GM18867 (cell line): ENCODE data around the gene SLC1A2.

Source experiments
- ATAC-seq: cut with Tn5 transposase; IDR thresholded peaks from one replicate; pipeline ENCODE4 v1.9.1; 2021; ENCODE audit warnings: mild to moderate bottlenecking, moderate library complexity; ENCODE audit not compliant: unreplicated experiment

Gene SLC1A2

GRCh38 chr11:35247863-35248262 lies 171.5 kb downstream of the SLC1A2 start:
- no peak for ATAC-seq

- no peak for ATAC-seq
Observed at GRCh38 chr11:35247428-35247827, 171.9 kb downstream of the SLC1A2 start.

GRCh38 chr11:35246745-35247144 lies 172.6 kb downstream of the SLC1A2 start:
- no peak for ATAC-seq

GRCh38 chr11:35245786-35246185 lies 173.6 kb downstream of the SLC1A2 start:
- no peak for ATAC-seq

DNA sequence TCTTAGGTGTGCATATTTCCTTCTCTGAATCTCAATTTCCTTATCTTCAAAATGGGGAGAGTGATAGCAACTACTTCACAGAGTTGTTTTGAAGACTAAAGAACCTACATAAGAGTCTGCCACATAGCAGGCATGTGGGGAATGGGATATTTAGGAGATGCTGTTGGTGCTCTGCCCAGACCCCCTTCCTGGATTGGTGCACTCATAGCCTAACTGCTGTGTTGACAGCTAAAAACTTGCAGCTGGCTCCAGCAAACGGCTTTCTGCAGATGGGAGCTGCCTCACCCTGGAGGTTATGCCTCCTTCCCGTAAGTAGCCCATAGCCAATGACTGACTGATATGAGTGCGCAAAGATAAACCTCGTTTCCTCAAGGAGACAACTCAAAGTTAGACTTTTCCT lies 174.3 kb downstream of the SLC1A2 start:
- no peak for ATAC-seq

DNA sequence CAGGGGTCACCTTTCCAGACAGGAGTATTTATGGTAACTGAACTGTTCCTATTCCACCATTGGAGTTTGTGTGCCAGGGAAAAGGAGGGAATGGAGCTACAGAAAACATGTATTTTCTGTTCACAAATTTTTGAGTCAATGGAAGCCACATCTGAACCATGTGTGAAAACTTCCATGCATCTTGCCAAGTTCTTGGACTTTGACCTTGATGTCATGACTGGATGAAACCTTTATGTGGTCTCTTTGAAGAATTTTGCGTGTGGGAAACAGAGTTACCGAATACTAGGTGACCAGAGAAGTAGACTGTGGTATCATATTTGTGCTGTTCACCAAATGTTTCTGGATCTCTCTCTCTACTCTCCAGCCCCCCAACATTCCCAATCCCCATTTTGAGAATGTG lies 175.6 kb downstream of the SLC1A2 start:
- ATAC-seq = no peak

DNA sequence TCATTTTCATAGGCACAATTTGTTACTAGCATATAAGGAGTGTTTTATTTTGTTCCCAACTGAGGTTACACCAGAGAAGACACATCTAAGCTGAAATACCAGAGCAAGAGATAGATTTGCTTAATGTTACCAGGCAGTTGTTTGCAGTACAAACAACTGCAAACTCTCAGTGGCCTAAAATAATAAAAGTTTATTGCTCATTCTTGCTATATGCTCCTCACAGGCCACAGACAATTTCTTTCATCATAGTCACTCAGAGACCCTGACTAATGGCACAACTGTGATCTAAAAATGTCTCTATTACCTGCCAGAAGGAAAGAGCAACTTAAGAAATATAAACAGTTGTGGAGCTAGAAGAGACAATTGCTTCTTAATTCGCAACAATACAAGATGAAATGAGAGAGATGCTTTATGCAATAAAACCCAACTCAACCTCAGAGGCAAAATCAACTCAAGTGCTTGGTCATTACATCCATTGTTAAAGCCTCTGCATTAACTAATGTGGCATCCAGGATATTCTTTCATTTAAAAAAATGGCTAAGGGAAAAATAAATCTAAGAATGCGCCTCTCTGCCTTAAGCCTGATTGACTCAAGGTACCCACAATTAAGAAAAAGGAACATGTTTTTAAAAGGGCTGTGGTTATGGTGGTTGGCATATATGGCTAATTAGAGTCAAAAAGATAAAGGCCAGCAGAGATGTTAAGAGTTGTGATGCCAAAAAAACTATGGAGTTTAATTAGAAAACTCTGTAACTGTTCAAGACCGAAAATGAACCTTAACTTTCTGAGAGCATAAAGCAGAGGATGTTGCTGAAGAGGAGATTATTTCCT lies 176.7 kb downstream of the SLC1A2 start:
- ATAC-seq = no peak

- no peak for ATAC-seq
Observed at GRCh38 chr11:35241531-35241930, 177.8 kb downstream of the SLC1A2 start.

GRCh38 chr11:35241083-35241482 lies 178.3 kb downstream of the SLC1A2 start:
- ATAC-seq = no peak

DNA sequence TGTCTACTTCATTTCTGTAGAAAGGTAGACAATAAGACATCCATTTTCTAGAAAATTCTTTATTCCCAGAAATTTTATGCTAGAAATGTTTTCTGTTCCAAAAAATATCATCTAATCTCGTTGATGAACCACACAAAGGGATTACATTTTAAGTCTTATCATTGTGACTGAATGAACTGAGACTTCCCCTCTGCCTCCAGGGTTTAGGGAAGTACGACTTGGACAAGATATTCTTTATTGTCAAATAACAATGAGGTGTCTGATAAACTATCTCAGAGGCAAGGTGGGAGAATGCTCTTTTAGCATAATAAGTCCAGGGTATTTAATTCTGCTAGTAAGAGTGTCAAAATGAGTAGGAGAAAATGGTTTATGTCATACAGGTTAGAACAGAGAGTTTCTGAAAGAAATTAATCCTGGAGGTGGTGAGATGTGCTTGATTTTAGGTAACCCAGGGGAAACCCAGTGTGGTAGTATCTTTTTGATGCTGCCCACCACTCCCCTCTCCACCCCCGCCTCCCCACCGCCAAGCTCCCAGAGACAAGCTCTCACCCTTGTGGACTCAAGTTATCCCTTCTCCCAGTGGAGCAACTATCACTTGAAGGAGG lies 179.8 kb downstream of the SLC1A2 start:
- ATAC-seq = no peak

GRCh38 chr11:35238882-35239281 lies 180.5 kb downstream of the SLC1A2 start:
- no peak for ATAC-seq

- no peak for ATAC-seq
Observed at GRCh38 chr11:35237860-35238715, 181.3 kb downstream of the SLC1A2 start.

GRCh38 chr11:35237351-35237750 lies 182.0 kb downstream of the SLC1A2 start:
- no peak for ATAC-seq

- no peak for ATAC-seq
Observed at GRCh38 chr11:35236667-35237003, 182.7 kb downstream of the SLC1A2 start.

- no peak for ATAC-seq
Observed at GRCh38 chr11:35235936-35236666, 183.3 kb downstream of the SLC1A2 start.

DNA sequence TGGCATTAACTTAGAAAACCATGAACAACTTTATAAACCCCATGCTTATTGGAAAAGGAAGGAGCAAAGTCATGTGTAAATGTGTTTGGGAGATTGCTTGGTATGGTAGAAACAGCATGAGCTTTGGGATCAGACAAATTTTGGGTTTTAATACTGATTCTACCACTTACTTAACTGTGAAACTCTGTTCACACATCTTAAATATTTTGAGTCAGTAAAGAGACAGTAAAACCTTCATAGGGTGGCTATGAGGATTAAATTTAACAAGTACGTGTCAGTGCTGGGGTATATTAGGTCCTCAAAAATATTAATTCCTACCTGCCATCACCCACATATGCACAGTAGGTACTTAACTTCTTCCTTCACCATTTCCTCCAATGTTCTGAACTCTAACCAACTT lies 183.9 kb downstream of the SLC1A2 start:
- ATAC-seq = no peak

DNA sequence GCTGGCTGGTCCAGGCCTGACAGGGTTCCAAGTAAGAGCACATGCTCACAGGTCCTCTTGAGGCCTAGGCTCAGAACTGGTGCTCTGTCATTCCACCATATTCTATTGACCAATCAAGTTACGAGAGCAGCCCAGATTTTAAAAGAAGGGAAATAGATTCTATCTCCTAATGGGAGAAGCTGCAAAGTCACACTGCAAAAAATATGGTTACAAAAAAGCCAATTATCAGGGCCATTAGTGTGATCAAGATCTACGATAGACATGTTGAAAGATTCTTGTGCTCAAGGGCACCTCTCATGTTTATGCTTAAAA lies 184.2 kb downstream of the SLC1A2 start:
- ATAC-seq = no peak

DNA sequence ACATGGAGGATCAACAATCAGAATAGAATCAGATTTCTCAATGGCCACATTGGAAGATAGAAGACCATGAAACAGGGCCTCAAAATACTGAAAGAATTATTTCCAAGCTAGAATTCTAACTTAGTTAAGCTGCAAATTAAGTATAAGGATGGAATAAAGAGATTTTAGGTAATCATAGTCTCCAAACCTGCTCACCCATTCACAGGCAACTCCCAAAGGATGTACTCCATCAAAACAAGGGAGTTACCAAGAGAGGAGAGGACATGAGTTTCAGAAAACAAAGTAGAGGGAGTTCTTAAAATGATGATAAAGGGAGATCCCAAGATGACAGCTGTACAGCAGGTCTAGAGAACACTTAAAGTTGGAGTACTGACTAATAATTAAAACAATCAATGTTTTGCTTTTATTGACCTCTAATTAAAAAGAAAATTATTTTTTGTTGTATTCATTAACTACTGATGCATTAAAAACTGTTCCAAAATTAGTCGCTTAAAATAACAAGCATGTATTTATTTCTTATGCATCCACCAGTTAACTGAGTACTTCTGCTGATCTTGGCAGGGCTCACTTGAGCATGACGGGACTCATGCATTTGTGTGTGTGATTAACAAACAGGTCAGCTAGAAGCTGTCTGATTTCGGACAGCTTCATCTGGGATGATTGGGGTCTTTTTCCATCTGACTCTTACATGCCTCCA lies 184.8 kb downstream of the SLC1A2 start:
- no peak for ATAC-seq

- no peak for ATAC-seq
Observed at GRCh38 chr11:35233518-35233917, 185.8 kb downstream of the SLC1A2 start.

DNA sequence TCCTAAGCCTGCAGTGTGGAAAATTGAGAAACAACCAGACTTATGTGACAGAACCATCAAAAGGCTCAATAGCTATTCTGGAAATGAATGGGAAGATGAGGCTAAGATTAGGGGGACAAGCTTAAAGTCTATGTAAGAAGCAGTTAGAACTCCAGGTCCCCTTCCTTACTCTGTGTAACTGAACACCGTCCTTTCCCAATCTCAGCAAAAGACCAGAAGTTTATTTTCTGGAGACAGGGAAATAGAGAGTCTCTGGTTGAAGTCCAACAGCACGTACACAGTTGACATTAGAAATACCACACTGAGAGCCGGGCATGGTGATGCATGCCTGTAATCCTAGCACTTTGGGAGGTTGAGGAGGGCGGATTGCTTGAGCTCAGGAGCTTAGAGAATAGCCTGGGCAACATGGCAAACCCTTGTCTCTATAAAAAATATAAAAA lies 186.4 kb downstream of the SLC1A2 start:
- ATAC-seq = no peak
